HTR-8/SVneo (cell line): ENCODE data around the gene CLN6.
"Not testable (repeated sequence)": the region's sequence is repeated elsewhere in the genome, so short reads cannot be mapped to it uniquely, and the experiment has no call there.

Source experiments
- DNase-seq: peaks from one replicate; pipeline ENCODE4 v3.0.0; 2011; ENCODE audit warnings: low spot score, mixed read lengths; ENCODE audit not compliant: insufficient read length
- FAIRE-seq: peaks from 2 replicates; lab custom pipeline; 2011; peaks lifted over from hg19 to GRCh38; lab: Jason Lieb, UNC

Gene CLN6

GRCh38 chr15:68195336-68196112, 34.0 kb downstream of the CLN6 start:
- FAIRE-seq (peak; percentile 33), DNase-seq (no peak)

DNA sequence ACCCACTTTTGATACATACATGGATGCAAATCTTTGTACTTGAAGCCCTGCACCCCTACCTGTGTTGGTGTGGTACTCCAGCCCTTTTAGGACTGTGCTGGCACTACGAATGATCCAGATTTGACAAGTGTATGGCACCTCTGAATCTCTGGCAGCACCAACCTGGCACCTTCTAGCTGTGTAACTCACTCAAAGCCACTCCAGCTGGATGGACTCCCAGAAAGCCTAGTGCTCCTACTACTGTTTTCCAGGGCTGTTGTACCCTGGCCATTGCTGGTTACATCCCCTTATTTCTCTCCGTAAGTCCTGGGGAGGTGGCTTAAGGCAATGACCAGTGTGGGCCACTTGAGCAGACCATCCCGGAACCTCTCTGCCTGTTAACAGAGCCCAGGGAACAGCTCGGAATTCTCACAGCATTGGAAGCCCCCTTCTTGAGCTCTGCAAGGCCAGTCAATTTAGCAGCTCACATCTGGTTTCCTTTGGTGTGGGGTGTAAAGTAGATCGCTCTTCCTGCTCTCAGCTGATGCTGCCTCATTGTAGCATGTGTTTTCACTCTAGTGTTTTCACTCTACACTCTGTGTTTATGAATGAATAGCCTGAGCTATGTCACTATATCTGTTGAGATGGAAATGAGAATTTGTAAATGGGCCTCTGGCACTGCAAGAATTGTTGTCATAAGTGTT, 36.6 kb downstream of the CLN6 start:
- FAIRE-seq: no peak
- DNase-seq: no peak

DNA sequence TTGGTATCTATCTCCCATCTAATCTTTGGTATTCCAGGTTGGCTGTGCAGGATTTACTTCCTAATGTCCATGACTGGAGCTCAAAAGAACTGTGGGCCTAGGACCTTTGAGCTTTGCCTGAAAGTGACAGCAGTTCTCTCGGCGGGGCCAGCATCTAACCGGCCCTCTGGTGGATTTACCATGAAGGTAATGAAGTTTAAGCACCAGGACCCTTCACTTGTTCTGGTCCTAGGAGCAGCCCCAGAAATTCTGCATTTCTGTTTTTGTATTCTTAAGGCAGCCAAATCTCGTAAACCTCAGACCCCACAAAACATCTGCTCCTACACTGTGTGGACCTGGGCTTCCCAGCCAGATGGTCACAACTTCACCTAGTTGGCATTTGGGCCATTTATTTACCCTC, 37.4 kb downstream of the CLN6 start:
- DNase-seq (no peak), FAIRE-seq (no peak)

DNA sequence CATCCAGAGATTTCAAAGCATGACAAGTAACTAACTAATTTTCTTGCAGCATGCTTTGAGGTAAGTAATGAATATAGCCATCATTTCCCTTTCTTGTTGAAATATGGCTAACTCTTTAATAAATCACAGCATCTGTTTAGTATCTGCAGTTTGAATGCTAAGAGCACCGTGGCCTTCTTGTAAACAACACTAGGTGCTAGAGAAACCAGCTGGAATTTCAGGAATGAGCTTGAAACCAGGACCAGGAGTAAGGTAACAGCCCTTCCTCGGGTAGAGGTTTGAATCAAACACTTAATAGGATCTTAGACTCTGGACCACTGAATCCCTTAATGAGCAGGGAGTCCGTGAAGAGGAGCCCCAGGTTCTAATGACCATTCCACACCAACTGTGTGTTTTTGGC, 38.0 kb downstream of the CLN6 start:
- FAIRE-seq (no peak), DNase-seq (no peak)

DNA sequence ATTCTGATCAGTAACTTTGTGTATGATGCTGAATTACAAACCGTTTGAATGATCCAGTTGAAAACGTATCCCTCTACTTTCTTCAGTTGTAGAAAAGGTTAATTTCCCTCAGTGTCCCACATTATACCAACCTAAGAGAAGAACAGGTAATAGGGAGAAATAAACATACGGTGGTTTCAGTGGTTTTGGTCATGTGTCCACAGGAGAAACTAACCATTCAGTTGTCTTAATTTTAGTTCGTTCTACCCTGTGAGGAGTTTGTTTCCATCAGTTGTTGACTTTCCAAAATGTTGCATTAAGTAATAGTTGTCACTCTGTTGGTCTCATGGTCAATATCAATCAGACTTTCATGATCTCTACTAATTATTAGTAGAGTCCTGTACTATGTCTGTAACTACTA, 39.5 kb downstream of the CLN6 start:
- no peak for DNase-seq
- no peak for FAIRE-seq

DNA sequence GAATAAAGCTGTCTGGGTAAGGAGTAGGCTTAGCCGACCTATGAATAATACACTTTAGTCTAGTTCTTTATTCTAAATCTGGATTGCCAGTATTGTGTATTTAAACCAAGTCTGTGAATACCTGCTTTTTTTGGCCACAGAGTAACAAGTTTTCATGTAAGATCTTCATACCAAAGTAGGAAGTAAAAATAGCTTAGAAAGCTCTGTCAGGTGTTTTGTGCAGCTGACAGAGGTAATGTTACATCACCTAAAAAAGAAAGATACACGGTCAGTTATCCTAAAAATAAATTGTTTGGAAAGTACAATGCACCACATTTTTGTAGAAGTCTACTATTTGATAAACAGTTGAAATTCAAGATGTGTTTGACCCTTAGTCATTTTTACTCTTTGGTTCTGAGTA, 40.9 kb downstream of the CLN6 start:
- DNase-seq (no peak), FAIRE-seq (no peak)

DNA sequence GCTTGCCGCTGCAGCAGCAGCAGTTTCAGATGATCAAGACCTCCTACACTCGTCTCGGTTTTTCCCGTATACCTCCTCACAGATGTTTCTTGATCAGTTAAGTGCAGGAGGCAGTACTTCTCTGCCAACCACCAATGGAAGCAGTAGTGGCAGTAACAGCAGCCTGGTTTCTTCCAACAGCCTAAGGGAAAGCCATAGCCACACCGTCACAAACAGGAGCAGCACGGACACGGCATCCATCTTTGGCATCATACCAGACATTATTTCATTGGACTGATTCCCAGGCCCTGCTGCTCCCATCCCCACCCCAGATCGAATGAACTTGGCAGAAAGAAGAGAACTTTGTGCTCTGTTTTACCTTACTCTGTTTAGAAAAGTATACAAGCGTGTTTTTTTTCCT, 42.0 kb downstream of the CLN6 start:
- no peak for DNase-seq
- FAIRE-seq: no peak

GRCh38 chr15:68186671-68187397, 42.7 kb downstream of the CLN6 start:
- FAIRE-seq (peak; percentile 9), DNase-seq (no peak)

DNA sequence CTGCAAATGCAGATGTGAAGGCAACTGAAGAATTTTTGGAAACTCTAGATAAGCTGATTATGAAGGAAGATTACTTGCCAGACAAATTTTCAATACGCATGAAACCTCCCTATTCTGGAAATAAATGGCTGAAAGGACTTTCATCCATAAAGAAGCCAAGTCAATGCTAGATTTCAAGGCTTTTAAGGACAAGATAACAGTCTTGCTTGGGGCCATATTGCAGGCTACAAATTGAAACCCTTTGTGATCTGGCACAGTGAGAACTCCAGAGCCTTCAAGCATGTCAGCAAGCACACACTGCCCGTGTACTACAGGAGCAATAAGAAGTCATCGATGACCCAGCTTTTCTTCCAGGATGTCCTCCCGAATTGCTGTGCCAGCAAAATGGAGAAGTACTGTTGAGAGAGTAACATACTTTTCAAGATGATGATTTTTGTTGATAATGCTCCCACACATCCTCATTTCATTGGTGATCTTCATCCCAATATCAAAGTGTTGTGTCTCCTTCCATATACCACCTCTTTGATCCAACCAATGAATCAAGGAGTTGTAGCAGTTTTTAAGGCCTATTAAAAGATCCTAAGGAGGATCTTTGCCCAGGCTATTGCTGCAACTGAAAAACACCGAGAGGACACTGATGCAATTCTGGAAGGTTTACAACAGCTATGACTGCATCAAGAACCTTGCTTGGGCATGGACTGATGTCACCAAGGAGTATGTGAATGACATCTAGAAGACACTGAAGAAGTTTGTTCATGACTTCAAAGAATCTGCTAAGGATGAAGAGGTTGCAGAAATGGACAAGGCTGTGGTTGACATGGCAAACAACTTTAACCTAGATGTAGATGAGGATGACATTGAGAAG, 44.7 kb downstream of the CLN6 start:
- FAIRE-seq: no peak
- no peak for DNase-seq

- DNase-seq (no peak), FAIRE-seq (no peak)
Measured at GRCh38 chr15:68183616-68184315, 45.8 kb downstream of the CLN6 start.

- DNase-seq (no peak), FAIRE-seq (no peak)
Measured at GRCh38 chr15:68177742-68178141, 51.8 kb downstream of the CLN6 start.

GRCh38 chr15:68176601-68177000, 52.9 kb downstream of the CLN6 start:
- no peak for DNase-seq
- FAIRE-seq: no peak

GRCh38 chr15:68175526-68175925, 54.0 kb downstream of the CLN6 start:
- no peak for FAIRE-seq

GRCh38 chr15:68173119-68173518, 56.4 kb downstream of the CLN6 start:
- FAIRE-seq (no peak), DNase-seq (no peak)

More at GRCh38 chr15:68175526-68175925, 54.0 kb downstream of the CLN6 start:
- no peak for DNase-seq

GRCh38 chr15:68172037-68172436, 57.5 kb downstream of the CLN6 start:
- FAIRE-seq, DNase-seq: not testable (repeated sequence)

- DNase-seq (no peak), FAIRE-seq (no peak)
Measured at GRCh38 chr15:68166847-68167246, 62.7 kb downstream of the CLN6 start.

DNA sequence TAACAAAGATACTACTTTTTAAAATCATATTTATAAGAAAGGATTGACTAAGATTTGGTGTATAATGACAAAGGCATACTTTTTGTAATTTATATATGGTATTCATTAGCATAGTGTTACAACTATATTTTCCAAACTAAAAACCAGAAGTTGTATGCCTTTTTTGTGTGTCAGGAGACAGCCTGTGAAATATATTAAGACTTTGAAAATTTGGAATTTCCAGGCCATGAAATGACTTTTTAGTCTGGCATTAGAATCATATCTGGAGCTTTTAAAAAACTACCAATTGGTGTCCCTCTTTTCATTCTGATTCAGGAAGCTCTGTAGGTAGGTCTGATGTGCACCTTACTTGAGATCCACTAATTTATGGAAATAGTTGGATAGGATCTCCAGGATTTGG, 66.3 kb downstream of the CLN6 start:
- no peak for DNase-seq
- FAIRE-seq: no peak

DNA sequence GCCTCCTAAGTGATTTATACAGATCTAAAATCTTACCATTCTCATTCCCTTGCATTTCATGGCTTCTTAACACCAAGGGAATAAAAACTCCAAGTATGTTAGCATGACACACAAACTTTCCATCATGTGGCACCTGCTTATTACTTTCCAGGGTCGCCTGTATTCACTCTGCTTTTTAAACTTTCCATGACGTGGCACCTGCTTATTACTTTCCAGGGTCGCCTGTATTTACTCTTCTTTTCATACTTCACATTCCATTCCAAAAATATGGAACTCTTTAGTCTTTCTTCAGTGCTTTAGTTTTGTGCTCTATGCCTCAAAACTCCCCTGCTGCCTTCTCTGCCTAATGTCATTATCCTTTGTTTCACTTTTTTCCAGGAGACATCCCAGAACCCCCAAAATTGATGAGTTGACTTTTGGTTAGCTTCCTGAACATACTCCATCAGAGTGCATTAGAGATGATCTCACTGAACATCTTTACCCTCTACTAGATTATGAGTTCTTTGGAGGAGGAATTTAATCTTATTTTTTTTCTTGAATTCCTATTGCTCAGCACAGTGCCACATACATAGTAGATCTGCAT, 71.4 kb downstream of the CLN6 start:
- no peak for DNase-seq
- no peak for FAIRE-seq

DNA sequence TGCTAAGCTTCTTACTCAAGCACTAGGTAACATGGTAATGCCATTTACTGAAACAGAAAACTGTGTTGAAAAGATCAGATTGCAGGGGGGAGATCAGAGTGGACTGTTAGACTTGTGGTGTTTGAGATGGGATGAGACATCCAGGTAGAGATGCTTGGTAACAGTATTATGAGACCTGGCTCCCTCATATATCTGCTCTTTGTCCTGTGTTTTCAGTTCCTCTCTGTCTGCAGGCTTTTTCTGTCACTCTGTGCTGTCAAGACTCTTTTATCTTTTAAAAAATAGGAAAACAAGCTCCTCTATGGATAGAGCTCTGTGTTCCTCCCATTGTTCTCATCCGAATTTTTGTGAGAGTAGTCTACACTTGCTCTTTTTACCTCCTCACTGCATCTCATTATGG, 72.5 kb downstream of the CLN6 start:
- FAIRE-seq (no peak), DNase-seq (no peak)
